Psoas muscle (tissue), 8 donors: ENCODE results near the gene GMPR. TPM values are rescaled to one million over a fixed set of nuclear protein-coding genes. Genes with fewer than 3 reads are reported as not detected.

Source experiments
- ATAC-seq, 4 donors: fragments of 200-7000 bp; cut with Tn5 transposase; one replicate each; pipeline ENCODE4 v1.9.1; 2020; ENCODE audit warnings: moderate library complexity in 3 of 4, mild to moderate bottlenecking in 2 of 4
- DNase-seq, 2 donors: peaks; one replicate each; pipeline ENCODE4 v3.0.0-alpha.2; 2020
- H3K27ac ChIP-seq: fragments of 200-600 bp; one replicate; pipeline ENCODE4 v1.8.0; 2022
- H3K27me3 ChIP-seq, 3 donors: fragments of 200-600 bp in 1 of 3; one replicate each; pipeline versions ENCODE4 v1.6.1 to v1.8.0; 2013 to 2022; ENCODE audit warnings: low read length in 2 of 3, mild to moderate bottlenecking in 2 of 3, moderate library complexity in 1 of 3; ENCODE audit not compliant: insufficient read depth in 3 of 3
- H3K36me3 ChIP-seq, 2 donors: fragments of 200-600 bp in 1 of 2; one replicate each; pipeline versions ENCODE4 v1.6.1 to v1.8.0; 2013 to 2022; ENCODE audit warnings: low read depth in 1 of 2, mild to moderate bottlenecking in 1 of 2, moderate library complexity in 1 of 2; ENCODE audit not compliant: insufficient read depth in 1 of 2
- H3K4me1 ChIP-seq: fragments of 200-600 bp; one replicate; pipeline ENCODE4 v1.8.0; 2022
- H3K4me3 ChIP-seq: fragments of 200-600 bp; one replicate; pipeline ENCODE4 v1.8.0; 2022; ENCODE audit warnings: mild to moderate bottlenecking
- H3K9me3 ChIP-seq: fragments of 200-600 bp; one replicate; pipeline ENCODE4 v1.8.0; 2022
- WGBS, 3 donors: extraction: QIAGEN DNeasy Blood & Tissue Kit; methylation state at CpG; one replicate each; pipeline versions ENCODE4 v1.1.6 to v1.1.7; 2013; 5-methylcytosine and 5-hydroxymethylcytosine counted together
- intact Hi-C, 2 donors: fragments of 100-400 bp; cut with DNase I; formaldehyde crosslinking; loops; one replicate each; pipeline versions ENCODE4 v1.11.0 to v1.14.2; 2022
- polyA plus RNA-seq, 3 donors: library from polyadenylated mRNA; stranded (reverse); fragments of 200-250 nt; gene quantifications; one replicate each; pipeline ENCODE4 v1.2.3, GENCODE V29; 2013
- total RNA-seq, 4 donors: library from RNA; stranded (reverse); fragmentation: NEBNext Ultra II Directional in 2 of 4; extraction: Animal tissue kit (Norgen Biotek cat#: 25700) in 2 of 4; gene quantifications; one replicate each; pipeline versions ENCODE4 v1.2.1 to v1.2.4, GENCODE V29; 2021 to 2023
- TF ChIP-seq, protein P1 (sequence below): fragments of 200-600 bp; IDR thresholded peaks from one replicate; pipeline ENCODE4 v1.8.0; 2022; ENCODE audit warnings: antibody characterized with exemption
- donor health status: healthy with polysubstance abuse.
- donor health status: DM: no; HTN: no; CAD: no; lungs with moderate emphysema.
- donor health status: Bipolar disorder and iron deficiency.
- donor health status: healthy.
- donor health status: DM: yes; HTN: yes; CAD: no.
- donor health status: DM: no; HTN: no; CAD: no.
- donor health status: DM: no; HTN: no; CAD: no.
- donor health status: DM: yes; HTN: yes; CAD: no.

GMPR gene
- total and polyA plus RNA-seq, 7 donors, result 26.6 to 286 (median 230) TPM

DNA sequence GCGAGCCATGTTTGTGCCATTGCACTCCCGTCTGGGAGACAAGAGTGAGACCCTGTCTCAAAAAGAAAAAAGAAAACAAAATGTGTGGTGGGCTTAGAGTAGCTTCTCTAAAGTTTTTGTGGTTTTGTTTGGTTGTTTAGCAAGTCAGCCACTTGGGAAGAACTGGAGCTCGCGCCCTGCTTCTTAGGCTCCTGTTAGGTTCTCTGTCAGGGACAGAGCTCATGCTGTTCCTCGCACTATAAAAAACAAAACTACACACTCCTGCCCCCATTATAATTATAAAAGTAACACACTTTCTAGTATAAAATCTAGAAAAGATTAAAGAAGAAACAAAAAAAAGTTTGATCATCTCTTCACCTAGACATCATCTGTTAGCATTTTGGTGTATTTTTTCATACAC is 33.0 kb downstream of the GMPR start:
- Histone ChIP-seq H3K4me3 (no peak overlapping the region), H3K27ac (peak overlapping the region; percentile 95), H3K9me3 (no peaks in the 10 kb centered on the region), H3K4me1 (peaks cover 27% of the 10 kb centered on the region), H3K27me3 (no peaks in the 10 kb centered on the region), H3K36me3 (peaks cover 0 to 44% of the 10 kb centered on the region in 2 donors)
- TF ChIP-seq, protein P1, sequence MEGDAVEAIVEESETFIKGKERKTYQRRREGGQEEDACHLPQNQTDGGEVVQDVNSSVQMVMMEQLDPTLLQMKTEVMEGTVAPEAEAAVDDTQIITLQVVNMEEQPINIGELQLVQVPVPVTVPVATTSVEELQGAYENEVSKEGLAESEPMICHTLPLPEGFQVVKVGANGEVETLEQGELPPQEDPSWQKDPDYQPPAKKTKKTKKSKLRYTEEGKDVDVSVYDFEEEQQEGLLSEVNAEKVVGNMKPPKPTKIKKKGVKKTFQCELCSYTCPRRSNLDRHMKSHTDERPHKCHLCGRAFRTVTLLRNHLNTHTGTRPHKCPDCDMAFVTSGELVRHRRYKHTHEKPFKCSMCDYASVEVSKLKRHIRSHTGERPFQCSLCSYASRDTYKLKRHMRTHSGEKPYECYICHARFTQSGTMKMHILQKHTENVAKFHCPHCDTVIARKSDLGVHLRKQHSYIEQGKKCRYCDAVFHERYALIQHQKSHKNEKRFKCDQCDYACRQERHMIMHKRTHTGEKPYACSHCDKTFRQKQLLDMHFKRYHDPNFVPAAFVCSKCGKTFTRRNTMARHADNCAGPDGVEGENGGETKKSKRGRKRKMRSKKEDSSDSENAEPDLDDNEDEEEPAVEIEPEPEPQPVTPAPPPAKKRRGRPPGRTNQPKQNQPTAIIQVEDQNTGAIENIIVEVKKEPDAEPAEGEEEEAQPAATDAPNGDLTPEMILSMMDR, result no peak
- intact Hi-C loops, result no loop called here
- DNase-seq, result no peak
- ATAC-seq, result no peak
- WGBS, 3 donors, result 97 to 98% (median 97%) methylated on average over 5 of the region's 5 CpGs

DNA sequence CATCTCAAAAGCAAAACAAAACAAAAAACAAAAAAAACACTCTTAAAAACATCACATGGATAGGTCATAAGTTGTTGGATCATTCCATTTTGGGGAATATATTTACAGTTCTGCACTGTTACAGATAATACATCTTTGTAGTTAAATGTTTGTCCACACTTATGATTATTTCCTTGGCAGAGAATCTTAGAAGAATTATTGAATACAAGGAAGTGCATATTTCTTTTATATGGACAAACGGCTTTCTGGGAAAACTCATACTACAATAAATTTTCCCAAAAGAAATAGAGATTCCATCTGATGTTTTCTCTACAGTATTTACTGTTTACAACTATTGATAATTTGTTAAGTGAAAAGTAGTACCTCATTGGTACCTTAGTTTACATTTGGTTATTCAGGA is 33.8 kb downstream of the GMPR start:
- 62 to 76% (median 67%) methylated on average over 1 of the region's 1 CpG for WGBS, 3 donors
- Histone ChIP-seq H3K27me3 (no peaks in the 10 kb centered on the region), H3K27ac (peak overlapping the region; percentile 95), H3K4me3 (no peak overlapping the region), H3K4me1 (peaks cover 35% of the 10 kb centered on the region), H3K36me3 (peaks cover 0 to 45% of the 10 kb centered on the region in 2 donors), H3K9me3 (no peaks in the 10 kb centered on the region)
- intact Hi-C loops, result no loop called here
- no peak for ATAC-seq
- DNase-seq, result no peak
- TF ChIP-seq, protein P1, result no peak

DNA sequence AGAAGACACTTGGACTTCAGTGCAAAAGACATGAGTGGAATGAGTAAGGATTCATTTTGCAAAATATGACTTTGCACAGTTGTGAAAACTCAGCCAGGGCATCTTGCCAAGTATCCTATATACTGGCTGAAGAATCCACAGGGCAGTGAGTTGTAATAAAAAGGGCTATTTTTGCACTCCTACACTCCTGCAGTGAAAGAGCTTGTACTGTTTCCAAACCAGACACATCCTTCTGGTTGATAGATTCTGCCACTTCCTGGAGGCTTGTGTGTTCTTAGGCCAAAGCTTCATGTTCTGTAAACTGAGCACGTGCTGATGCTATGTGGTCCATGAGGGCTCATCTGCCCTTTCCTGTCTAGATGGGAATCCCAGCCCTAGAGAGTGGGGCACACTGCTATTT is 34.9 kb downstream of the GMPR start:
- H3K4me1 ChIP-seq, result peaks cover 43% of the 10 kb centered on the region
- WGBS, 3 donors, result 14 to 50% (median 32%) methylated on average over 1 of the region's 1 CpG
- TF ChIP-seq, protein P1, result no peak
- DNase-seq (no peak), ATAC-seq (no peak)
- no peak overlapping the region for H3K4me3 ChIP-seq
- no peaks in the 10 kb centered on the region for H3K9me3 ChIP-seq
- H3K27me3 ChIP-seq, result no peaks in the 10 kb centered on the region
- peaks cover 0 to 40% of the 10 kb centered on the region in 2 donors for H3K36me3 ChIP-seq
- intact Hi-C loops, result no loop called here
- H3K27ac ChIP-seq, result peak overlapping the region; percentile 95

DNA sequence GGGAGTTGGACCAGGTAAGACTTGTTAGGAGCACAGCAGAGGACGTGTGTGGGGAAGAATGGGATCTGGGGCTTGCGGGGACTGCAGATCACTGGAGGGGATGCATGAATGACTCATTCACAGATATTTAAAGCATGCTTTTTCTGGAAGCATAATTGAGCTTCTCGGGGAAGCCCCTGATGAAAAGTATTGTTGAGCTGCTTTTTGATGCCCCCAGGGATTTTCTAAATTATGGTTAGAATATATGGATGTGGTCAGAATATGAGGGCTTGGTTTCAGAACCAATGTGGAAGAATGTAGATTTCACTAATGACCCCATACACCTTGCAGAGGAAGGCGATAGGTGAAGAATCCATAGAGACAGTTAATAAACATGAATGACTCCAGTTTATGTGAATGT is 36.1 kb downstream of the GMPR start:
- WGBS, 3 donors, result 77 to 87% (median 83%) methylated on average over 4 of the region's 4 CpGs
- peaks cover 0 to 48% of the 10 kb centered on the region in 2 donors for H3K36me3 ChIP-seq
- intact Hi-C loops, result no loop called here
- H3K4me1 ChIP-seq, result peaks cover 52% of the 10 kb centered on the region
- DNase-seq (no peak), ATAC-seq (no peak)
- H3K4me3 ChIP-seq, result no peak overlapping the region
- H3K9me3 ChIP-seq, result no peaks in the 10 kb centered on the region
- H3K27ac ChIP-seq, result peak overlapping the region; percentile 95
- H3K27me3 ChIP-seq, result no peaks in the 10 kb centered on the region
- TF ChIP-seq, protein P1, result no peak

DNA sequence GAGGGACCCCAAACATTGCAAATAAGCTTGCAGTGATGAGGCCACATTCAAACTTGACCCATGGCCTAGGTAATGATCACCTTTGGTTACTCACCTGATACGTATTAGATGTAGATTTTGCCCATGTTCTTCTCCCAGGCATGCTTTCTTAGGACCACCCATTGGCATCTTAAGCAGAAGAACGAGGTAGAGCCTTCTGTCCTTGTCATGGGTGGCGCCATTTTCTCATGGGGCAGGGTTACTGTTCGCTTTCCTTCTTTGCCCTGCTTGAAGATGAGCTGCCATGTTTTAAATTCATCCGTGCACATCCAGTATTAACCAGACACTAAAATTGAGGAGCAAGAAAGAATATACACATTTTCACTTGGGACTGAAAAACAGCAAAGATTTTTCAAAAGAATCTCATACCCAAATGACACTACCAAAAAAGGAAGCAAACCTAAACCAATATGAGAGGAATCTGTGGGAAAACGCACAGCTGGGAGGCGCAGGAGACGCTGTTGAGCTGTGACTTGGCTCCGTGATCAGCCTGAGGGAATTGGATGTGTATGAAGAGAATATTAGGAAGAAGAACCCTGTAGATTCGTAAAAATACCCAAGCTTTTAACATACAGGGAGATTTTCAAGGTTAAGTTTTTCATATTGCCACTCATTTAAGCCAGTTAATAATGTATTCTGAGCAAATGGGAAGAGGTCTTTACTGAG is 36.6 kb downstream of the GMPR start:
- Histone ChIP-seq H3K9me3 (no peaks in the 10 kb centered on the region), H3K27me3 (no peaks in the 10 kb centered on the region), H3K27ac (peak overlapping the region; percentile 95), H3K4me1 (peaks cover 57% of the 10 kb centered on the region), H3K36me3 (peaks cover 0 to 49% of the 10 kb centered on the region in 2 donors), H3K4me3 (no peak overlapping the region)
- TF ChIP-seq, protein P1, result no peak
- no peak for ATAC-seq
- intact Hi-C loops, result no loop called here
- DNase-seq, result no peak
- 87 to 90% (median 90%) methylated on average over 10 of the region's 10 CpGs for WGBS, 3 donors
